ENCODE results near the gene SLC39A11. TPM values are rescaled to one million over a fixed set of nuclear protein-coding genes. Genes with fewer than 3 reads are reported as not detected.

The SLC39A11 gene
- total RNA-seq, 1 donor: 15.8 TPM

GRCh38 chr17:72804949-72805707 is 287.4 kb downstream of the SLC39A11 start:
- DNase-seq (ENCODE audit: low read depth): no peak
- no peak for TF ChIP-seq CTCF (IDR thresholded peaks at IDR 0.05; ENCODE audit: insufficient read depth, low read length)
- H3K4me3 ChIP-seq (ENCODE audit: low read depth, low read length): no peak overlapping the region

GRCh38 chr17:72802726-72803125 is 289.8 kb downstream of the SLC39A11 start:
- no peak overlapping the region for H3K4me3 ChIP-seq (ENCODE audit: low read depth, low read length)
- TF ChIP-seq CTCF (IDR thresholded peaks at IDR 0.05; ENCODE audit: insufficient read depth, low read length): no peak
- DNase-seq (ENCODE audit: low read depth): no peak

GRCh38 chr17:72797142-72797541 is 295.3 kb downstream of the SLC39A11 start:
- no peak overlapping the region for H3K4me3 ChIP-seq (ENCODE audit: low read depth, low read length)
- no peak for TF ChIP-seq CTCF (IDR thresholded peaks at IDR 0.05; ENCODE audit: insufficient read depth, low read length)
- no peak for DNase-seq (ENCODE audit: low read depth)

GRCh38 chr17:72795941-72796340 is 296.5 kb downstream of the SLC39A11 start:
- TF ChIP-seq CTCF (IDR thresholded peaks at IDR 0.05; ENCODE audit: insufficient read depth, low read length): no peak
- H3K4me3 ChIP-seq (ENCODE audit: low read depth, low read length): no peak overlapping the region
- no peak for DNase-seq (ENCODE audit: low read depth)

GRCh38 chr17:72794152-72794551 is 298.3 kb downstream of the SLC39A11 start:
- DNase-seq (ENCODE audit: low read depth): no peak
- no peak overlapping the region for H3K4me3 ChIP-seq (ENCODE audit: low read depth, low read length)
- TF ChIP-seq CTCF (IDR thresholded peaks at IDR 0.05; ENCODE audit: insufficient read depth, low read length): no peak

- TF ChIP-seq CTCF (IDR thresholded peaks at IDR 0.05; ENCODE audit: insufficient read depth, low read length): no peak
- no peak overlapping the region for H3K4me3 ChIP-seq (ENCODE audit: low read depth, low read length)
- no peak for DNase-seq (ENCODE audit: low read depth)
Observed at GRCh38 chr17:72792771-72793170, 299.7 kb downstream of the SLC39A11 start.

- H3K4me3 ChIP-seq (ENCODE audit: low read depth, low read length): no peak overlapping the region
- DNase-seq (ENCODE audit: low read depth): no peak
- no peak for TF ChIP-seq CTCF (IDR thresholded peaks at IDR 0.05; ENCODE audit: insufficient read depth, low read length)
Observed at GRCh38 chr17:72790190-72790589, 302.3 kb downstream of the SLC39A11 start.

All from fibroblast of the aortic adventitia (primary cell).